Brain microvascular endothelial cell (primary cell): ENCODE measurements around the gene VDAC1.

Experiments used
- DNase-seq: peaks from one replicate; pipeline ENCODE4 v3.0.0-alpha.2; 2020
- H3K27ac ChIP-seq: fragments of 250-450 bp; sonication (Bioruptor Pico); 2 replicates; pipeline ENCODE4 v1.5.1; 2020; ENCODE audit warnings: mild to moderate bottlenecking, moderate library complexity
- H3K27me3 ChIP-seq: fragments of 250-450 bp; sonication (Bioruptor Pico); replicated peaks from 2 replicates; pipeline ENCODE4 v1.5.1; 2020; ENCODE audit warnings: mild to moderate bottlenecking
- H3K36me3 ChIP-seq: fragments of 250-450 bp; sonication (Bioruptor Pico); replicated peaks from 2 replicates; pipeline ENCODE4 v1.5.1; 2020; ENCODE audit warnings: mild to moderate bottlenecking
- H3K4me3 ChIP-seq: 2 replicates; pipeline ENCODE4 v1.5.1; 2011; ENCODE audit warnings: low read depth, mild to moderate bottlenecking, control low read depth, low read length, moderate library complexity
- CTCF ChIP-seq: IDR thresholded peaks from 2 replicates; pipeline ENCODE4 v1.5.1; 2011; ENCODE audit warnings: low read depth, mild to moderate bottlenecking, moderate library complexity, low read length, control low read depth, inconsistent platforms; ENCODE audit errors: missing control alignments
- in situ Hi-C: cut with HindIII; loops from 2 replicates; pipeline ENCODE4 v1.10.0; 2017; ENCODE audit warnings: low sequenced_read_pairs, low pct_ligation_motif_present

VDAC1 gene

GRCh38 chr5:134047687-134048056 lies 42.9 kb upstream of the VDAC1 start:
- no peak for TF ChIP-seq CTCF
- Histone ChIP-seq H3K27me3 (no peaks in the 10 kb centered on the region), H3K27ac (no peak overlapping the region), H3K36me3 (no peaks in the 10 kb centered on the region), H3K4me3 (no peak overlapping the region)
- no peak for DNase-seq
- in situ Hi-C loops: loop anchor here (25.0 kb wide), 1 partner anchor 90 kb away; no protein-coding TSS in a partner anchor

GRCh38 chr5:134046801-134047686 lies 42.3 kb upstream of the VDAC1 start:
- in situ Hi-C loops: loop anchor here (25.0 kb wide), 1 partner anchor 90 kb away; no protein-coding TSS in a partner anchor
- Histone ChIP-seq H3K27me3 (no peaks in the 10 kb centered on the region), H3K4me3 (no peak overlapping the region), H3K36me3 (no peaks in the 10 kb centered on the region), H3K27ac (no peak overlapping the region)
- DNase-seq: no peak
- TF ChIP-seq CTCF: no peak

- no peak overlapping the region for H3K27ac ChIP-seq
- no peaks in the 10 kb centered on the region for H3K27me3 ChIP-seq
- TF ChIP-seq CTCF: no peak
- H3K36me3 ChIP-seq: no peaks in the 10 kb centered on the region
- in situ Hi-C loops: loop anchor here (25.0 kb wide), 1 partner anchor 91 kb away; no protein-coding TSS in a partner anchor
- H3K4me3 ChIP-seq: no peak overlapping the region
- no peak for DNase-seq
Observed at GRCh38 chr5:134046330-134046729, 41.6 kb upstream of the VDAC1 start.

GRCh38 chr5:134043793-134044792 lies 39.3 kb upstream of the VDAC1 start:
- Histone ChIP-seq H3K4me3 (no peak overlapping the region), H3K36me3 (no peaks in the 10 kb centered on the region), H3K27ac (no peak overlapping the region), H3K27me3 (no peaks in the 10 kb centered on the region)
- no peak for TF ChIP-seq CTCF
- DNase-seq: no peak
- in situ Hi-C loops: loop anchor here (25.0 kb wide), 1 partner anchor 93 kb away; no protein-coding TSS in a partner anchor

- no peak for TF ChIP-seq CTCF
- no peak overlapping the region for H3K4me3 ChIP-seq
- H3K27ac ChIP-seq: no peak overlapping the region
- in situ Hi-C loops: loop anchor here (25.0 kb wide), 1 partner anchor 96 kb away; no protein-coding TSS in a partner anchor
- no peaks in the 10 kb centered on the region for H3K27me3 ChIP-seq
- no peak for DNase-seq
- H3K36me3 ChIP-seq: no peaks in the 10 kb centered on the region
Observed at GRCh38 chr5:134041570-134042411, 37.0 kb upstream of the VDAC1 start.
